CD4-positive, alpha-beta T cell treated with Interleukin-21 for 1 hour (primary cell): ENCODE measurements around the gene MRM2.

ENCODE experiments used
- DNase-seq: peaks from one replicate; pipeline ENCODE4 v3.0.0-alpha.2; 2020

The MRM2 gene

DNA sequence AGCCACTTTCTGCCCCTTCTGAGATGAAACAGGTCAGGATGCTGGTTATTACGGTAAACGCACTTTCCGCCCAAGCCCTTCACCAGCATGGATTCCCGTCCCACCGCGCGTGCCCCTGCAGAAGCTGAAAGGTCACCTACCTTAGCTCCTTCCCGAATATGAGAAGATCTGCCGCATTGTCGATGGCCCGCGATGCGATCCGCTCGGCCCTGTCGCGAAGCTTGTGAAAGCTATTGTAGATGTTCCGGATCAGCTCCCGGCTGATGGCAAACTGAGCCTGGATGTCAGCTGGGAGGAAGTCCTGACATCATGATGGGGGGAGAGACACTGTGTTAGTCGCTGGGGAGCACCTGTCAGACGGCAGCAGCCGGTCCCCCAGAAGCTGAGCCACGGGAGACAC lies 22.2 kb upstream of the MRM2 start:
- no peak for DNase-seq

DNA sequence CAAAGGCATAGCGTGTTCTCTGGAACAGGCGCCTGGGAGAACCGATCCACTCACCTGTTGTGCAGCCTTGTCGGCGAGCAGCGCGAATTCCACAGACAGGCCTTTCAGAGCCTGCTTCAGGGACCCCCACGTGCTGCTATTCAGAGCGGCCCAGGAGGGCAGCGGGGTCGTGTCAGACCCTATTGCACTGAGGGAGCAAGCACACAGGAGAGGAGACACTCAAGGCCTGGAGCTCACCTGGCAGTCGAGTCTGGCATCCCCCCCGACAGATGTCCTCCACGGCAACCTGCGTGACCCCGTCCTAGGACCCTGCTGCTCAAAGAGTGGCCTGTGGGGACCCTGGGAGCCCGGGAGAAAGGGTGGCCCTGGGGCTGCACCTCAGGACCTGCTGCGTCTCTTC lies 21.2 kb upstream of the MRM2 start:
- DNase-seq, result no peak

DNA sequence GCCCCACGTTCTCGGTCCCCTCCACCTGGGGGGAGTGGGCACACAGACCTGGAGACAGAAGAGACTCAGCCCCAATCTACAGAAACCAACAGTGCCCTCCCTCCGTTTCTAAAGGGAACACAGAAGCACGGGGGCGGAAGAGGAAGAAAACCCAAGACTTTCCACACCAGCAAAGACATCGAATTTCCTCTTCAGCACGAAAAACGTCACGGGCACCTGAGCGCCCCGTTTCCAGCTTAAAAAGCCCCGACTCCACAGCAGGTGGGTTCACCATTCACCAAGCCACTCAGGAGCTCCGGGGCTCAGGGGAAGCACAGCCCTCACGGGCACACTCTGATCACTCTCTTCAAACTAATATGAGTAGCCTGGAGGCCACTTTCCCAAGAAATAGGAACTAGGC lies 19.6 kb upstream of the MRM2 start:
- no peak for DNase-seq

DNA sequence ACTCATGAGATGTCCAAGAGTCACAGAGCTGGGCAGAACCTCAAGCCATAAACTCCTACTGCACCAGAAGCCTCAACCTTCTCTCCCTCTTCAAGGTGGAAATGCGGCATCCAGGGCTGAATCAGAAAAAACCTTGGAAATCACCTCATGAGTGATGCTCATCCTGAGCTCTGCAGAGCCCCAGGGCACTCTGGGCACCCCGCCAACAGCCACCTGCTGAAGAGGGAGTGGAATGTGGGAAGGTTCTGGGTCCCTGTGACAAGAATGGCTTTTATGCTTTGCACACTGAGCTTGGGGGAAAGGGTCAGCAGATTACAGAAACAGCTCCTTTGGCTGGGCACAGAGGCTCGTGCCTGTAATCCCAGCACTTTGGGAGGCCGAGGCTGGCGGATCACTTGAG lies 18.8 kb upstream of the MRM2 start:
- no peak for DNase-seq

DNA sequence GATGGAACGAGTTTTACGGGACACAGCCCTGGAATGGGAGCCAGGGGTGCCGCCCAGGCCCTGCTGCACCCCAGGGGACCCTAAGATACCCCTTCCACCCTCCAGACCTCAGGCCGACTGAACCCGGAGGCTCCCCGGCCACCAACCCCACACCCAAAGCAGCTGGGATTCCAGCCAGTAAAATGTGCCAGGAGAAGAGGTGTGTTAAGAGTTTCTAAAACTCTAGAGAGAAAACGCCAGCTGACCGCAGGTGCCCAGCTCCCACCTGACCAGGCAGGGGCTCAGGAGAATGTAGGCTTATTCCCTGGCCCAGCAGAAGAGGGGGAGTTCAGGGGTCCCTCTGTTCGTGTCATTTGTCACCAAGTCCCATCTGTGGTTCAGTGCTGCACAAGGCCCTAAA lies 17.5 kb upstream of the MRM2 start:
- DNase-seq, result no peak

DNA sequence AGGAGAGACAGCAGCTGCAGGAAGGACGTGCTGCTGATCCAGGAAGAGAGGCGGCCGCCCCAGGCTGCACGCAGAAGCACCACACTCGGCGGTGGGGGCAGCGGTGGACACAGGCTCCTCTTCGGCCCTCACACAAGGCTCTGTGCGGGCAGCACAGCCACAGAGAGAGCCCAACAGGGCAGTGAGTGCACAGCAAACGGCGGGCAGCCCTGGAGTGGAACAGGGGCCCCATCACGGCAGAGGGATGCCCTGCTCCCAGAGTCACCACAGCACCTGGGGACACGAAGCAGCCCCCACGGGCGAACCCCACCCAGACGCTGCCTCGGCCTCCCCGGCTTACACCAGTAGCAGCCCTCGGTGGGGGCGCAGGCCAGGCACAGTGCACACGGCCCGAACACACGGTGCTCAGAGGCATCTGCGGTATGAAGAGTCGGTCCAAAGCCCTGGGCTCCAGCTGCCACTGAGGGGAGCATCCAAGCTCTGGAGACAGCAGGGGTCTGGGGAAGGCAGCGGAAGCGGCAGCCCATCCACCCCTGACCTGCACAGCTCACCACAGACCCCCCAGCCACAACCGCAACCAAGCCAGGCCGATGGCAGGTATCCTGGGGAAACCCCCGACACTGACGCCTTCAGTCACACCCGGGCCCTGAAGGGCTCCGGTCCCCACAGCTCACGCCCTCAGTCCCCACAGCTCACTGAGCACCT lies 16.8 kb upstream of the MRM2 start:
- peak; percentile 18 for DNase-seq

DNA sequence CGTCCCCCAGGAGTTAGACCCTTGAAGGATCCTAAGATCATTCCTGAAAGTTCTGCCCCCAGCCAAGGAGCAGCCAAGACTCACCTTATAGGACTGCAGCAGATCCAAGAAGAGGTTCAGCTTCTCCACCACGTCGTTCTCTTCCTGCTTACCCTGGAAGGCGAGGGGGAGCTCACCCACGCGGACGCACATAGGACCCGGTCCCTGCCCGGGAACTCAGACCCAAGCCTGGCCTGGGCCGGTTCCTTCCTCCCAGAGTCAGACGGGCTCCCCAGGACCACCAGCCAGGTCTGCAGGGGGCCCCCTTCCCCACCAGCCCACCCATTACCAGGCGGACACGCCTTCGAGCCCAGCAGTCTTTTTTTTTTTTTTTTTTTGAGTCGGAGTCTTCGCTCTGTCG lies 15.6 kb upstream of the MRM2 start:
- DNase-seq, result no peak

- no peak for DNase-seq
These were observed 15.1 kb upstream of the MRM2 start for GRCh38 chr7:2257046-2257551.

DNA sequence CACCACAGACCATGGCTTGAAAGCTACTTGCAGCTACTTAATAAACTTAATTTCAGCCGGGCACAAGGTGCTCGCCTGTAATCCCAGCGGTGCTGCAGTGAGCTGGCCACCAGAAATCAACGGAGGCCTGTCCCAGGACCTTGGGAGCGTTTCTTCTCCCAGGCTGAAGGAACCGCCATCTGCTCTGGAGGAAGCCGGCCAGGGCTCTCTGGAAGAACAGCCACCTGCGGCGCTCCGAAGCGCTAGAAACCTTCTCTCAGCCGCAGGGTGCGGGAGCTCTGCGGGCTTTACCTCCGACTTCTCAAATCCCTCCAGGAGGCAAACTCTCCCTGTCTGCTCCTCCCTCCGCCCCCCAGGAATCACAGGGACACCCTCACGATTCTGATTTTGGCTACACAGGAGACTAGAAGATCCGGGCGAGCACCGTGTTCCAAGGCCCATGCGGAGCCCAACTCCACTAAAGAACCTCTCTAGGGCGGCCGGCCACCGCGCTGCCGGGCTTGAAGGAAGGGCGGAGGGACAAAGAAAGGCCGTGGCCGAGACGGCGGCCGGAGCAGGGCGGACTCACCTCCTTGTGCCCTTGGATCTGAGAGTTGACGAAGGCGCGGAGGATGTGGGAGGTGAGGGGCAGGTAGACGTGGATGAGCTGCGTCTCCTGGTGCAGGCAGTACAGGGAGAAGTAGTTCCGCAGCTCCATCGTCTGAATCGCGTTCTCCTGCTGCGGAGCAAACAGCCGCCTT lies 14.5 kb upstream of the MRM2 start:
- DNase-seq, result no peak

- DNase-seq, result no peak
These were observed 13.4 kb upstream of the MRM2 start for GRCh38 chr7:2255145-2256139.

DNA sequence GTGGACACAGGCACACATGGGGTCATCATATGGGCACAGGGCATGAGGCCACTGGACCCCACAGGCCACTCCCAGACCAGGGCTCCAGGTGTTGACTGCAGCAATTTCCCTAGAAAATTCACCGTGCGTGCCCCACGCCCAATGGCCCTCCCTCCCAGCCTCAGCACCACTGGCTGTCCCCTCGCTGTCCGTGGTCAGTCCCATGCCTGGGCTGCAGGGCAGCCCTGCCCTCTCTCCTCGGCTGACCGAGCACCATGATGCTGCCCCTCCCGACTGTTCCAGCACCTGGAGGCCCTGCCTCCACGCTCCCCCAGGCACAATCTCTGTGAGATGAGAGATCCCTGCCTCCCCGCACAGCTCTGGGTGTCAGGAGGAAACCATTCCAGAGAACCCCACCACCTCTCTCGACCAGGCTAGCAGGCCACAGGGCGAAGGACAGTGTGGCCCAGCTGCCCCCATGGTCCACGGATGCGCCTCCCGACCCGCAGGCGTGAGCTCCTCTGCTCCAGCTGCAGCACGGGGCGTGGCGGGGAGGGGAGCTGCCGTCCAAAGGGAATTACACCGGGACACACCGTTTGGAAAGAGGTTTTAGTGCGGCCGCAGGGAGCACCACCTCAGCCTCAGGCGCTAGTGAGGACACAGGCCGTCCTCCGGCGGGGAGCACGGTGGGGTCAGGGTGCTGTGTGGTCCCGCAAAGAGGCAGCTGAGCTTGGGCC lies 12.6 kb upstream of the MRM2 start:
- DNase-seq, result no peak

DNA sequence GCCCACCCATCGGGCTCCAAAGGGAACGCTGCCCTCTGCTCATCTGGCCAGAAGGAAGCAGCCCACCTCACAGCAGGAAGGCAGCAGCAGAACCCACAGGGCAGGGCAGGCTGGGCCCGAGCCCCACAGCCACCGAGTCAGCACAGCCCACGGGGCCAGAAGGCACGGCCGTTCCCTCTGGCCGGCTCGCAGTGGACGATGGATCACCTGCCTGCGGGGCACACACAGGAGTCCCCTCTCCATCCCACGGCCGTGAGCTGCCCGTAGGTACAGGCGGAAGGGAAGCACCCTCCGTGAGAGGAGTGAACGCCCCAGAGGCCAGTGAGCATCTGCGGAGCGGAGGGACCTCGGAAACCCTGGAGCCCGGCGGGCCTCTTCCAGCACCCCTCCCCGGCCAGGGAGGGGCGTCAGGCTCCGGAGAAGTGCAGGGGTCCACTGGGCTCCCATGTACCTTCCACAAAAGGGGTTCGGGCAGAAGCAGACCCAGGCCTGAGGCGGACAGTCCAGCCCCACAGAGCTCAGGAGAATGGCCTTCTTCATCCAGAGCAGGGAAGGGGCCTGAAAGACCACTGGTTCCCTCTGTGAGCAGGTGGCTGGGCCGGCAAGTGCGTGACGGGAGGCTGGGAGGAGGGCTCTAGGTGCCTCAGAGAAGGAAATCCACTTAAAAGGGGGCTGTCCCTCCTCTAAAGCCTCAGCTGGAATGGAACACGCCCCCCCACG lies 11.7 kb upstream of the MRM2 start:
- no peak for DNase-seq

DNA sequence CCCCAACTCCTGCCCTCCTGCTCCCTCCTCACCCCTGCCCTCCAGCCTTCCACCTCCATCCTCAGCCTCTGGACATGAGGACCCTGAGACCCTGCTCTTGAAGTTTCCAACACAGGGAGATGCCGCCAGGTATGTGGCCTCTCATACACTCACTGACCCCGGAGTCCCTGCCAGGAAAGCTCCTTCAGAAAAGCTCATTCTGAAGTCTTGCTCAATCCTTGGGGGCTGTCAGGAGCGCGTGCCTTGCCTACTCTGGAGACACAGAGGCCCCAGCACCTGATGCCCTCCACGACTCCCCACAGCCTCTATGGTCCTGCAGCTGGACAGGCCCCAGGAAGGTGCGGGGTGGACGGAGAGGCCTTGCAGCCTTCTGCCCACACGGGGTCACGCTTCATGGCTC lies 11.0 kb upstream of the MRM2 start:
- no peak for DNase-seq

- no peak for DNase-seq
These were observed 10.1 kb upstream of the MRM2 start for GRCh38 chr7:2251841-2252771.

GRCh38 chr7:2251381-2251780 lies 9.4 kb upstream of the MRM2 start:
- no peak for DNase-seq

DNA sequence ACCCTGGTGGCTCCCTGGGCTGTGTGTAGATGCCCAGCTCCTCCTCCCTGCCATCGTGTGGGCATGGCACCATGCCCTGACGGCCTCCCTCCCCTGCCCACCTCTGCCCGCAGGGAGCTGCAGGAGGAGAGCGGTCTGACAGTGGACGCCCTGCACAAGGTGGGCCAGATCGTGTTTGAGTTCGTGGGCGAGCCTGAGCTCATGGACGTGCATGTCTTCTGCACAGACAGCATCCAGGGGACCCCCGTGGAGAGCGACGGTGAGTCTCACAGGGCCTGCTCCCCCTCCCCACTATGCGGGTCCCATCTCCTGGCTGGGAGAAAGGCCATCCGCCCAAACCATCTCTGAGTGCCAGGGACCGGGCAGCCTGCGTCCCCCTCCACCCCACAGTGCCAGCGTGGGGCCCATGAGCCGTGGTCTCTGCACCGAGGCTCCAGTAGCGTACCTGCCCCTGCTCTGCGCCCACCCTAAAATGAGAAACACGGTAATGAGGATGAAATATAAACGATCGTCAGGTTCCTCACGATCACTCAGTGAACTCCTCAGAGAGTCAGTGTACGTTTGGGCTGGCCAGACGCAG lies 7.8 kb upstream of the MRM2 start:
- DNase-seq, result no peak

DNA sequence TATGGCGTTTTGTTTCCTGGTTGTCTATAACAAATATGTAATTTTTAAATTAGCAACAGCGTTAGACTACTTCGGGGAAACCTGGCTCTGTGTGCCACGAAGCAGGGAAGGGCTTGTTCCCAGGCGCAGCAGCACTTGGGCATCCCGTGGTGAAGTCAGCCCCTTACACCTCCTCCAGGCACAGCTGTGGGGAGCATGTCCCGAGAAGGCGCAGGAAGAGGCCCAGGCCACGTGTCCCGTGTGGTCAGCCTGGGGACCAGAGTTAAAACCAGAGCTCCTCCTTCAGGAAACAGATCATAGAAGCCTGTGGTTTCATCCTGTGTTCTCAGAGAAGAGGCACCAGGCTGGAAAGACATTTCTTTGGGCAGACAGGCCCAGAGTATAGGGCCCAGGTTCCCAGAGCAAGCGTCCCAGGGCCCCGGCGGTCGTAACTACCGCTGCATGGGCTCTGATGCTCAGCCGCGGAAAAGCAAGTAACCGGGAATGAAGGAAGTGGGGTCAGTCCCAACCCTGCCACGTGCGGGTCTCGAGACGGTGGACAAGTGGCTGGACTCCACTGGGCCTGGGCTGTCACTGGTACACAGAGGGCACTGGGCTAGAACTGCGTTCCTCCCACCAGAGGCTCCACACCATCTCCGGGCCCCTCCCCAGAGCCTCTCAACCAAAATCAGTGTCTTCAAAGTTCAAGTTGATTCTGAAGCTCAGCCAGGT lies 7.1 kb upstream of the MRM2 start:
- peak; percentile 25 for DNase-seq

DNA sequence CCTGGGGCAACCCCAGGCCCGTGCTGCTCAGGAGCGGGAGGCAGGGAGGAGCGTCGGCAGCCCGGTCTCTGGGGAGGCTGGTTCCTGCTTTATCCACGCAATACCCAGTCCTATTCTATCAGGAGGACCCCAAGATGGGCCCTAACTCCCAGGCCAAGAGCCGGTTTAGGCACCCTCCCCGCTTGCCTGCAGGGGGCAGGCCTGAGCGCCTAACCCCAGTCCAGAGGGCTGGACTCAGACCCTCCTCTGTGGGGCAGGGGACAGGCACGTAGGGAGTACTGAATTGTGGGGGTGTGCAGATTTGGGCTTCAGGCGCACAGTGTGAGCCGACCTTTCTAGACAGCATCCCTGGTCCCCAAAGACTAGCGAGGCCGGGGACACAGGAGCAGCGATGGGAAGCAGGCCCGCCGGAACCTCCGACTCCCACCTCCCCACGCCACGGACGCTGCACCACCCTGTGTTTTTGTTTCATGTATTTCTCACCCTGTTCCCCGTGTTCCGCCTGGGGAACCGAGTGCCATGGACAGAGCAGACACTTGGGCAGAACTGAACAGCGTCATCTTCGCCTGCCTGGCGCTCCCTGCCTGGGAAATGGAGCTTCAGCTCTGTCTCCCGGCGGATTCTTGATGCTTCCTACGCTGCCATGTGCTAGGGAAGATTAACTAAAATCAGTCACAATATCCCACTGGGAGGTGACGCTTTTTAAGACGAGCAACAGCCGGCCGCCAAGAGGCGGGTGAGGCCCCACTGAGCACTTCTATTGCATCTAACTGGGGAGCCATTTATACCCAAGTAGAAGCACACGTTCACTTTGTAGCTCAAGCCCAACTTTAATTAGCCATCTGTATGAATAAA lies 5.4 kb upstream of the MRM2 start:
- no peak for DNase-seq
